Stimulated activated CD4-positive, alpha-beta T cell treated with anti-CD3 and anti-CD28 coated beads, Interleukin-2, amount 100 ng/mL, for 24 hours (primary cell): ENCODE measurements around the gene PARVB.

ENCODE experiments used
- DNase-seq, 2 donors: peaks; one replicate each; pipeline ENCODE4 v3.0.0-alpha.2; 2020

PARVB gene

DNA sequence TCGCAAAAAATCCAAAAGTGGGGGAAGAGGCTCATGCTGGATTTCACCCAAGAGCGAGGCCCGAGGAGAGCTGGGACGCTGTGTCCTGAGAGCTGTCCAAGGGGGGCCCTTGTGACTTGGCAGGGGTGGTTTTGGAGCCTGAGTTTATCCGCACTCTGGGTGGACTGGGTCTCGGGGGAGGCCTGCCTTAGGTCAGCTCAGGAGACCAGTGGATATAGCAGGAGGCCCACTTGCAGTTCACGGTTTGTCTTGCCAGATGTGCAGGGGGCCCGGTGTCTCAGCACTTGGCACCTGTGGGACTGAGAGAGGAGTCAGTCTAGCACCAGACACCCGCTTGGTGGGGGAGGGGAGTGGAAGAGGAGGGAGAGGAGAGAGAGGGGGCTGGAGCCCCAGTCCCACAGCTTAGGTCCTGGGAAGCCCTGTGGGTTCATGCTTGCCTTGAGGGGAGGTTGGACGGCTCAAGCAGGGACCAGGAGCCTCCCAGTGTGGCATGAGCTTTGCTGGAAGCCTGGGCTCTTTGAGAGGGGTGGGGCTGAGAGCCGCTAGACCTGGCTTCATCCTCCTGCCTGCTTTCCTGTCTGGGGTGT lies 33.4 kb downstream of the PARVB start:
- DNase-seq: no peak

DNA sequence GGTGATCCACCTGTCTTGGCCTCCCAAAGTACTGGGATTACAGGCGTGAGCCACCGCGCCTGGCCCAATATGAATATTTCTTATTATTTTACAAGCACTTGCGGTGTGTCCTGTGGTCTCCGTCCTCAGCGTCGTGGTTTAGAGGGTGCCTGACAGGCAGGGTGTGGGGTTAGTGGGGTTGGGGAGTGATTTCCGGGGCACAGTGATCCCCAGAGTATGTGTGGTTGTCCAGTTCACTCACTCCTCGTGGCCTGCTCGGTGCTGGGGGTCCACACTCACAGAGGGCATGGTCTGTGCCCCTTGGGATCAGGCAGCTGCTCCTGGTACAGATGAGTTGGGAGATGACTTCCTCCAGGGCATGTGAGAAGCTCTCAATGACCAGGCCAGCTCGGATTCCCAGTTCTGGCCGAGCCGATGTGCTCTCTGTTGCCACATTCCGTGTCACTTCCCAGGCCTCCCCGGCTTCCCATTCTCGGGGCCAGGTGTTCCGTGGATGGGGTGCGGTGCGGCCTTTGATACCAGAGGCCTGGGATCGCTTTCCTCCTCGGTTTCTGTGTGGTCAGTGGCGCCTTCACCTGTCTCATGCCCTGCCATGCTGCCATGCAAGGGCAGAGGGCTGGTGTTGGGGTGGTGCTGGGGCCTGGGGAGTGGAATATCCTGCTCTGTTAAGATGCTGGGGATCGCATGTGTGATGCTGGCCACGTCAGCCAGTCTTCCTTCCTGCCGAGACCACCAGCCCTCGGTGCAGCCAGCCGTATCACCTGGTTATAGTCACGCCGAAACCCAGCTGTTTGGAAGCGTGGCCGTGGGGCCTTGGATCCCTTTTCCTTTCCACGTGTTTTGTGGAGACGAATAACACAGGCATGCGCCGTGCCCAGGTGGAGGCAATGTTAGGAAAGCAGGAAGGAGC lies 39.6 kb downstream of the PARVB start:
- DNase-seq: no peak

DNA sequence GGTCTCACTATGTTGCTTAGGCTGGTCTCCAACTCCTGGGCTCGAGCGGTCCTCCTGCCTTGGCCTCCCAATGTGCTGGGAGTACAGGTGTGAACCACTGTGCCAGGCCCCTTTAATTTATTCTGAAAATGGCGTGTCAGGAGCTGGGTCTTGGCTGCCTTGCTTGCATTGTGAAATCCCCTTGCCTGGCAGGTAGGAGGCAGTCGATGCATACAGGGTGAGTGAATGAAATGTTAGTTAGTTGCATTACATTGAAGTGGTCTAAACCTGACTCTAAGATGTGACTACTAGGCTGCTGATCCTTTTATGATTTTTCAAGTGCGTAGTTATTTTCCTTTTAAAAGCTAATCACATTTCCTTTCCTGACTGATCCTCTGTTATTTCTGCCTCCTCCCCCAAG lies 42.9 kb downstream of the PARVB start:
- DNase-seq: no peak

DNA sequence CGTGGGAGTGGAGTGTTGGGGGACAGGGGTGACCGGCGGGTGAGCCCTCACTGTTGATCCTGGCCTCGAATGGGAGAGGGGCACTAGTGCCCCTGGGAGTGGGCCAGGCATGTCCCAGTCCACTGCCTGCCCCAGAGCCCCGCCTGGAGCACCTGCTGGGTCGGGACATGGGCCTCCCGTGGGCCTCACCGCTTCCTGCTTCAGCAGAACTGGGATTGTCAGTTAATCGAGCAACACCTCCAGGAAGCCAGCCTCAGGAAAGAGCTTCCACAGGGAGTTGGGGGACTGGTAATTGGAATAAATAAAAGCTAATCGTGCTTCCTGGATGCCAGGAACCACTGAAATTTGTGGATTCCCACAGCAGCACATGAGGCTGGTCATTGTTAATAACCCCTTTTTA lies 43.8 kb downstream of the PARVB start:
- no peak for DNase-seq

DNA sequence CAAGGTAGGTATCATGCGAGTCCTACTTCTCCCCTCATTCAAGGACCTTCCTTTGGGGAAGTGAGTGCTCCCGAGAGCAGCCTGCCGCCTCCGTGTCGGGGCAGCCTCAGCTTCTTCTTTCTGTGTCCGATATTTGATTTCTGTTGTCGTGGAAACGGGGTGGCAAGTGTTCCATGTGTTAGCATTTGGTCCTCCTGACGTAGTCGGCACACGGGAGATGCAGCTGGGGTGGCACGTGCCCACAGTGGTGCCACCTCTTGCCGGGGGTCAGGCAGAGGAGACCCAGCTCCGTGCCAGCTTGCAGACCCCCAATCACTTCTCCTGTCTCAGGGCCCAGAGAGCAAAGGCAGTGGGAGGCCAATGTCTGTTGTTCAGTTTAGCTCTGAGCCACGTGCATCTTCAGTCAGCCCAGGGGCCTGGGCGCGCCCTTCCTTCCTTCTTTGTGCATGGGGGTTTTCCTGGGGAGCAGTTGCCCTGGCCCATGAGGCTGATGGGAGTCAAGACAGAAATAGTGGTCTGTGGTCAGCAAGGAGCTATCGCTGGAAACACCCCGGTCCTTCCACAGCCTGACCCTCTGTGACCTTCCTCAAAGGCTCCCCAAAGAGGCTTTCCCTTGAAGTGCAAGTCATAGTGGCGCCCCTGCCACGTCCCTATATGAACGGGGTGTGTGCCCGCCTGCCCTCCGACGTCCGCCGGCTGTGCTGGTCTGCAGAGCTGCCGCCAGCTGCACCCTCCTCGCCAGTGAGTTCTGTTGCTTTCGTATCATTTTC lies 44.5 kb downstream of the PARVB start:
- no peak for DNase-seq

DNA sequence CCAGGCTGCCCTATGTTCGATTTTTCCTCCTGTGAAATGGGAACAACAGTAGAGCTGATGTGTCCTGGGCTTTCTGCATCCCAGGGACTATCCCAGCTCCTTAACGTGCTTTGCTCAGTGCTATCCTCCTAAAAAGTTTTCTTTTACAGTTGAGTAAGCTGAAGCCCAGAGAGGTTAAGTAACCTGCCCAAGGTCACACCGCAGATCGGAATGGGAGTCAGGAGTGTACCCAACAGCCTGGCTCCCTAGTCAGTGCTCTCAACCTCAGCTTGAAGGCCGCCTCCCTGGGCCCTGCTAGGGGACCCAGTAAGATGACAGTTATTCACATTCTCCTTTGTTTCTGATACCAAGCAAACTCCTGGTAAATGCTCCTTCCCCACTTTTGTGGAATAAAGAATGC lies 45.9 kb downstream of the PARVB start:
- DNase-seq: no peak

DNA sequence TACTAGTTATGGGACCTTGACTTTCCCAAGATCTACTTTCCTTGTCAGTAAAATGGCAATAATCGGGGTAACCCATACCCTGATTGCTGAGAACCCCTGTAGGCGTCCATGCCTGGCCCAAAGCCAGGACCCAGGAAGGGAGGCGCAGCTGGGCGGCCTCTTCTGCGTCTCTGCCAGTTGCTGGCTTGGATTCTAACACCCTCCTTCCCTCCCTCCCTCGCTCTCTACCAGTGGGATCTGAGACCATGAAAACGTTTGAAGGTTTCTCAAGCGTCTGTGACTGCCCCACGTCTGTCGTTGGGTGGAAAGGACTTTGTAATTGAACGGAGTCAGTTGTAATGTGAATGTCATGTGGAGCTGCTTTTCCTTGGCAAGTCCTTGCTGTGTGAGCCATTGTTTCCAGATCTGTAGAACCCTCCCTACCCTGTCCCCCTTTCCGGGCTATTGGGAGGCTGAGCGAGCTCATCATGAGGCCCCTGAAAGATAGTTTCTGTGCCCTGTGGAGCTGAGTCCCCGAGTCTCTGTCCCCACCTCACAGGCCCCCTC lies 47.8 kb downstream of the PARVB start:
- no peak for DNase-seq

DNA sequence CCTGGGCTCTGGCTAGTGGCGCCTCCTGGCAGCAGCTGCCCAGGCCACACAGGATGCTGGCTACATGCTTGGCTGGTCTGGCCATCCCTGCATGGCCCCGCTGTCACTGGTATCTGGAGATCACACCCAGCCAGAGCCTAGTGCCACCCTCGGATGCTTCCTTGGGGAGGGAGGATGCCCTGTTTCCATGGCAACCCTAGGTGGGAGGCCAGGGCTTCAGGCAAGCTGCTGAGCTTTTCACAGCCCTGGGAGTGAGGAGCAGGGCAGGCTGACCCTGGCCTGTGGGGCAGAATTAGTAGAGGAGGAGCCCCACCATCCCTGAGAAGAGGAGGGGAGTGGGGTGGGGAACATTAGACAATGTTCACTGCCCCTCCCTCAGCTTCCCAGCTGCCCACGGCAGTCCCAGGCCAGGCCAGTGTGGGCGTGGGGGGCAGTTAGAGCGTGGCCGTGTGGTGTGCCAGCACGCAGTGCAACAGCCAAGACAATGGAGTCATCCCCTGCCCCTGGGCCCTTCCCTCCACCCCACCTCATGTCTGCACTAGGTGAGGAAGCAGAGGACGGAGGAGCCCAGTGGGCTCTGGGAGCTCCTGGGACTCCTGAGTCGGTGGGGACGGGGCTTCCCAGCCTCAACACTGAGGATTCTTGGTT lies 50.4 kb downstream of the PARVB start:
- DNase-seq: no peak

DNA sequence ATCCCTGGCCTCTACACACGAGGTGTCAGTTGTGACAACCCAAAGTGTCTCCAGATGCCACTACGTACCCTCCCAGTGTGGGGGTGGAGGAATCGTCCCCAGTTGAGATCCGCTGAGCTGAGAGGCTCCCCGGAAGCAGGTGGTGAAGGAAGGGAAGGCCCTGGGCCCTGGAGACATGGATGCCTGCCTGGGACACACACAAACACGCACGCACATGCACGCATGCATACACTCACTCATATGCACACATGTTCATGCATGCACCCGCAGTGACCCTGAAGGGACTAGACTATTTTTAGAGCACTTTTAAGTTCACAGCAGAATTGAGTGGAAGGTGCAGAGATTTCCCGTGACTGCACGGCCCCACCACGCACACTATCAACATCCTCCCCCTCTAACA lies 50.9 kb downstream of the PARVB start:
- DNase-seq: no peak

DNA sequence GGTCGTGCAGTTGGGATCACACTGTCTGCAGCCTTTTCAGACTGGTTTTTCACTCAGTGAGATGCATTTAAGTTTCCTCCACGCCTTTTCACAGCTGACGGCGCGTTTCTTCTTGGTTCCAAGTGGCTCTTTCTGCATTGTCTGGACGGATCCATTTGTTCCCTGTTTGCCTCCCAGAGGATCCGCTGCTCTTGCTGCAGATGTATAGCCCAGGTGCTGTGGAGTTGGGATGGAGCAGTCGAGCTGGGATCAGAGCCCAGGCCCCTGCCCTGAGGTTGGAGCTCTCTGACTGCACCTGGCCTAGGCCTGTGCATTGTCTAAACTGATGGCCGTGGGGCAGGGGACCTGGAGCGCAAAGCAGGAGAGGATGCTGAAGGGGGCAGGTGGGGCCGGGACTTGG lies 51.6 kb downstream of the PARVB start:
- DNase-seq: no peak

DNA sequence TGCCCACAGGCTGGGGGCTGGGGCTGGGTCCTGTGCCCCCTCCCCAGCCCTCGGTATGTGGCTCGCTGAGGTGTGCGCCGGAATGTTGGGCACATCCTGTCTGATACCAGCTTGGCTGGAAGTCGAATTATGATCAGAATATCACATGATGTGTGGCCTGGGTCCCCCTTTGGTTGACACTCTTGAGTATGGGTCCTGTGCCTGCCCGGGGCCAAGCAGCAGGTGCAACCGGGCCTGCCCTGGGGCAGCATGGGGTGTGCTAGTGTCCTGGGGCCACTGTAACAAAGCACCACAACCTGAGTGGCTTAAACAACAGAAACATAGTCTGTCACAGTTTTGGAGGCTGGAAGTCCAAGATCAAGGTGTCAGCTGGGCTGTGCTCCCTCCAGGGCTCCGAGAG lies 52.7 kb downstream of the PARVB start:
- no peak for DNase-seq

DNA sequence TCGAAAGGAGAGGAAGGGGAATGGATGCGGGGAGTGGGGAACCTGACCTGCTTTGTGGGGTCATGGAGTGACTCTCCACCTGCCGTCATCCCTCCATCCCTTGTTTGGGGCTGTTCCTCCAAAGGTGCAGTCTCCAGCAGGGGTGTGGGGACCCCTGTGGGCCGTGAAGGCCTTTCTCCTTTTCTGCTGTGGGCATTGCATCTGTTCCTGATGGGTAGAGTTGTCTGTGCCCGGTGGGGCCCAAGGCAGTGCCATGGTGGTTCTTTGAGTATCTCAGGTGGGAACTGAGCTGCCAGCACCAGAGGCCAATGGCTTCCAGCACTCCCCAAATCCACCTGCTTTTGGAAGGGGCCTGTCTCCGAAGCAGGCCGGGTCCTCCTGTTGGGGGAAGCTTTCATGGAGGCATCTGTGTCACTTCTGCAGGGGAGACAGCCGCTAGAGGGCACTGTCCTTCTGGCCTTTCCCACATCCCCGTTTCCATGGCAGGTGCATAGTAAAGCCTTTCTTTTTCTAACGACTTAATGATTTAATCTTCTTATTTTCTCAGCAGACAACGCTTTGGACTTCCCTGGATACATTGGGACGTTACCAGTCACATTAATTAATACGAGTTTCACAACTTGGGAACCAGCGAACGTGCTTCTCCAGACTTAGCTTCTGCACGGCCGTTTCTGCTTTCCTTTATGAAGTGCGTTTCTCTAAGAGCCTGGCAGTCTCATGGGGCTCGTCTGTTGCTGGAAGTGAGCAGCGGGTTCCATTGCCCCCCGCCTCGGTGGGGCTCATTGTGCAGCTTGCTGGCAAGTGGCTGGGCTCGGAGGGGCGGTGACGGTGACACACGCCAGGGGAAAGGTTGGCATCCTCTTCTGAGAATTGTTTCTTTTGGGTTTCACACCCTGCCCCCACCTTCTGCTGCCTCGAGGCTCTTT lies 57.1 kb downstream of the PARVB start:
- peak; percentile 79 for DNase-seq

DNA sequence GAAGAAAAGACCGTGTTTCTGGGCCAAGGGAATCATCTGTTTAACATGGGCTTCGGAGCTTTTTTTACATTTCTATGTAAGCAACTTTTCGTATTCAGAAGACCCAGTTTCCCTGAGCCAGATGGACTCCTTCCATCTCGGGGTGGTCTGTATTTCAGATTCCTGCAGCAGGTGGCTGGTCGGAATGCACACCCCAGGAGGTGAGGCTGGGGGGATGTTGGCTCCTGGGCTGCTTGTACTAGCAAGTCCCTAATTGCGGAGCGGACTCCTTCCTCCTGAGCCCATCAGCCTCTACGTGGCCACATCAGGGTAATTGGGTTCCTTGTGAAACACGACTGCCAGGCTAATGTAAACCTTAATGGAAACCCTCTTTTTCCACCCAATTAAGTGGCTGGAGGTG lies 58.7 kb downstream of the PARVB start:
- no peak for DNase-seq

DNA sequence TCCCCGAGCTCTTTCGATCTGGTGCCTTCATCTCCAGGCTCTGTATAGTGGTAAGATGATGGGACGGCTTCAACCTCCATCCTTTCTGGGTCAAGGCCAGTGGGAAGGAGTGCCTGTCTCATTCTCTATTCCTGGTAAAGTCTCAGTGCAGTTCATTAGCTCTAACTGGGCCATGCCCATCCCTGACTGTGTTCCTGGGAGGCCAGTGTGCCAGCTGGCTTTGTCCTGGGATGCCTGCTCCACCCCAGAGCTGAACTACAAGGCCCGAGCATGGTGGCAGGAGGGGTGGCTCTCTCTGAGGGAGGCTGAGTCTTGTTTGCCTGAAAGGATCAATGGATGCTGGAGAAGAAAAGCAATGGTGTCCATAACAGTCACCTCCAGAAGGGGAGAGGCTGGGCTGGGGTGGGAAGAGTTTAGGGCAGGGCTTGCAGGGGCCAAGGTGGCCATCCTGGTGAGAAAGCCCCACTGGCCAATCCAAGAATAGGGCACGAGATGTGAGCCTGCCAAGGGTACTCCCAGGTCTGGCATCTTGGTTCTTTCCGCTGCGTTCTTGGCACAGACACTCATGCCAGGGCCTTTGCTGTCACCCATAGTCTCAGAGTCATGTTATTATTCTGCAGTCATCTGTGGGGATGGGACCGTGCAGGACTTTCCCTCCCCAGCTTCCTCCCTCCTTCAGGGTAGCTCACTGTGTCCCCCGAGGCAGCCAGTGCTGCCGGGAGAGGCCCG lies 60.1 kb downstream of the PARVB start:
- DNase-seq: no peak

DNA sequence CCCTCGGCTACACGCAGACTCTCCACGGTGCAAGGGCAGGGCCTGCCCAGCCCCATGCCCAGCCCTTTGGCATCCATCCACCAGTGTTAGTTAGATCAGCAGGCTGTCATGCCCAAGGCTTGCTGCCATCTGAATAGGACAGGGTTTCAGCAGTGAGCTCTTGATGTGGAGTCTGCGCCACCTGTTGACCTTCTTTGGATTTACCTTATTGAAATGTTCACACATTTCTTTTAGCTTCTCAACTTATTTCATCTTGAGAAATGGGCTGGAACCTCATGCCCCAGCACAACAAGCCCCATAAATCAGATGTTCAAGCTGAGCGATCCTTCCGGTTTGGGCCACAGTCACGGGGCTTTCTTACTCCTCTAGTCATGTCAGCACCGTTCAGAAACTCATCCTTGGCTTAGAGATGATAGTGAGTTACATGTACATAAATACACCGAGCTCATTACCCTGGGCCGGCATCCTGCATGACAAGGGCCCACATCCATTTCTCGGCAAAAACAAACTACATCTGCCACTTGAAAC lies 61.7 kb downstream of the PARVB start:
- no peak for DNase-seq

DNA sequence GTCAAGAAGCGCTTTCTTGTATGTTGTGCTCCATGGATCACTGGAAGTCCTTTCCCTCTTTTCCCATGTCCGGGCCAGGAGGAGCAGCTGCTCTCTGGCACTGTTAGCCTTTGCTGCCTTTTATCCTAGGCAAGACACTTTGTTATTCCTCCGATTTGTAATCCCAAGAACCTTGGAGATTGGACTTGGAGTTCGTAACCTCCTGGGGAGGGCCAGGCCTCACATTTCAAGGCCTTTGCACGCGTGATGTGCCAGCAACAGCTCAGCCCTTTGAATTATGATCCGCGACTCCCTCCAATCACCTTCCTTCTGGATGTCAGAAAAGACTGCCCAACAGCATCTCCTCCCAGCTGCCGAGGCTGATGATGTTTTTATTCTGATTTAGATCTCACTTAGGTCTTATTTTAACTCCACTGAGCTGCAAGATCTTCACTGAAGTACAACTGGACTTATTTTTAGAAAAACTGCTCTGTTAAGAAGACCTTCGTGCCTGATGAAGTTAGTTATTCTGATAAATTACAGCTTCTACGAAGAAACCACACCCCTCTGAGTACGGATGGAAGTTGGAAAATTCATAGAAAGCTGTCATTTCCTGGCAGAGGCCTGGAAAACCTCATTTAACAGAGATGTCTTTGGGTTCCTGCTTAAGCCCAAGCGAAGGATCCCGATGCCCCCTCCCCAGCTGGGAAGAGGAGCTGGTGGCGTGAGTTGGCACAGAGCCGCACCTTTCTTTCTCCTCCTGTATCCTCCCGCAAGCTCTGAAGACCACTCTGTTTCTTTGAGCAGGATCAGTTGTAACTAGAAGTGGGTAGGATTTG lies 62.4 kb downstream of the PARVB start:
- DNase-seq: no peak

DNA sequence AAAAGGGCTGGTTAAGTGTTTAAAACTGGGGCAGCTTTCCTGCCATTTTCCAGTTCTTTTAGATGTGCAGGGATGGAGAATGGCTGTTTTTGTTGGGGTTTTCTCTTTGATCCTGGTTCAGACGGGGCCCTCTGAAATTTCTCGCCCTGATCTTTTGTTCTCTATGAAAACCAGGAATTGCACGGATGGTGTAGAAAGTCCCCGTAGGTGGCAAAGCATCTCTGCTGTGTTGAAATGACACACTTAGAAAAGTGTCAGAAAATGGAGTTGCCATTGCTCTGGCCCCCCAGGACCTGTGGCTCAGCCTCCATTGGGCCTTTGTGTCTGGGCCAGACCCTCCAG lies 63.0 kb downstream of the PARVB start:
- DNase-seq: no peak

DNA sequence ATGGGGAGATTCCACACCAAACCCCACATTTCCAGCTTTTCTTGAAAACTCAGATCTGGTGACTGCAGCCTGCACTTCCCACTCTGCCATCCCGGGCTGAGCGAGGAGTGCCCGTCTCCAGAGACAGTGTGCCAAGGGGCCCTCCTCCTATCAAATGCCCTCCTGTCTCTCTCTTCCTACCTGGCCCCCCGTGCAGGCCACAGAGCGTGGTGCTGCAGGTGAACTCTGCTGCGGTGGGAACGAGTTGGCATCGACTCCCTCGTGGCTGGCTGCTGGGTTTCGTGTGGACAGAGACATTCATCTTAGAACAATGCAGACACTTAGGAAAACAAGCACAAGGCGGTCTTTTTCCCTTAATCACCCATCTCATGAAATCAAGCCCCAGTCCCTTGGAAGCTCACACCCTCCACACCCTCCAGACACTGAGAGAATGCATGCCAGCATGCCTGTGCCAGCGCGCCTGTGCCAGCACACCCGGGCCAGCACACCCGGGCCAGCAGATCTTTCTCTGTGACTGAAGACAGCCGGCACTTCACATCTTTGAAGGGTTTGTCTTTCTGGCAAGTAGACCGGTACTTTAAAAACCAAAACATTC lies 65.0 kb downstream of the PARVB start:
- DNase-seq: no peak

DNA sequence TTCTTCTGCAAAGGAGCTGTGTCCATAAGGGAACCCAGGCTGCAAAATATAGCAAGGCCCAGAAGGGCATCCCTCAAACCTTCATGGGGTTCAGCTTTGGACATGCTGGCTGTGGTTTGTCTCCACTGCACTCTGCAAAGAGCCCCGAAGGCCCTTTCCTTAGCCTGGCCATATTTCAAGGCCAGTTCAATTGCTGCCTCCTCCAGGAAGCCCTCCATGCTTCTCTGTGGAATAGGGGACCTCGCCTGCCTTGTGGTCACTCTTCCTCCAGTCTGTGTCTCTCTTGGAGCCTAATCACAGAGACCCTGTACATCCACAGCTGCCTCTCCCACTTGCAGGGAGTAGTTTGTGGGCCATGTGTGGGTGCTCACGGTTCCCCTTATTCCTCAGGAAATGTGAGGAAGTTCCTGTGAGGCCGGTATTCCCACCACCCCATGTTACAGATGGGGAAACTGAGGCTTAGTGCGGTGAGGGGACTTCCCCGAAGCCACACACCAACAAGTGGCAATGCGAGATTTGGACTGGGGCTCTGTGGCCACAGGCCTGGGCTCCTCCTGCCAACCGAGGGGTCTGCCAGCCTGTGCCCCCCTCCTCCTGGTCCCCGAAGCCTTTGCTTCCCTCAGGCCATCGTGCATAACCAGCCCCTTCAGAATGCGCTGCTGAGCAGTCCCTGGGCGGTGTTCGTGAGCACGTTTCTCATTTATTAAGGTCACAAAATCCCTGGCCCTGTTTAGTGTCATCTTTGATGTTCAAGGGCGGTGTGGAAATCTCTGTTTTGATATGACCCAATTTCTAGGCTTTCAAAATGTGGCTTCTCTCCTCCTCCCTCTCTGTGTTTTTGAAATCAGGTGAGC lies 65.8 kb downstream of the PARVB start:
- no peak for DNase-seq
